Activated B cell treated with CpG ODN at 0.5 μM for 24 hours (primary cell): ENCODE measurements around the gene IPO8. TPM values are rescaled to one million over a fixed set of nuclear protein-coding genes. Genes with fewer than 3 reads are reported as not detected.

Experiments used
- ATAC-seq: fragments of 200-7000 bp; cut with Tn5 transposase; one replicate; pipeline ENCODE4 v1.10.0; 2021; ENCODE audit warnings: low read depth, mild to moderate bottlenecking, moderate library complexity
- CTCF ChIA-PET: fragments of 350-600 bp; sonication (Branson Sonifier 250); formaldehyde crosslinking; loops from one replicate; lab custom pipeline; 2021; ENCODE audit warnings: antibody characterized with exemption; lab: Charles Lee
- POLR2A ChIA-PET: fragments of 350-600 bp; sonication (Branson Sonifier 250); formaldehyde crosslinking; loops from one replicate; lab custom pipeline; 2021; ENCODE audit warnings: antibody characterized with exemption; lab: Charles Lee
- DNase-seq: peaks from one replicate; pipeline ENCODE4 v3.0.0; 2022
- H3K27ac Mint-ChIP-seq: one replicate; pipeline ENCODE4 v1.8.0; 2020; ENCODE audit warnings: mixed read lengths
- H3K27me3 Mint-ChIP-seq: one replicate; pipeline ENCODE4 v1.8.0; 2021; ENCODE audit warnings: mixed read lengths
- H3K36me3 Mint-ChIP-seq: one replicate; pipeline ENCODE4 v1.8.0; 2021; ENCODE audit warnings: low read depth, mixed read lengths
- H3K4me1 Mint-ChIP-seq: one replicate; pipeline ENCODE4 v1.8.0; 2021; ENCODE audit warnings: mixed read lengths
- H3K4me3 Mint-ChIP-seq: one replicate; pipeline ENCODE4 v1.8.0; 2020; ENCODE audit warnings: mild to moderate bottlenecking, mixed read lengths
- H3K9me3 Mint-ChIP-seq: one replicate; pipeline ENCODE4 v1.8.0; 2020; ENCODE audit warnings: mixed read lengths
- CTCF ChIP-seq: fragments of 200-600 bp; IDR thresholded peaks from one replicate; pipeline ENCODE4 v1.8.0; 2022; ENCODE audit warnings: antibody characterized with exemption, mild to moderate bottlenecking
- intact Hi-C: fragments of 100-400 bp; cut with micrococcal nuclease; formaldehyde crosslinking; loops from one replicate; pipeline ENCODE4 v1.15.1; 2024
- total RNA-seq: library from RNA; stranded (reverse); gene quantifications from 2 replicates; pipeline ENCODE4 v1.2.3, GENCODE V29; 2022

Gene IPO8
- total RNA-seq, 1 donor from 2014 or later, result 52.0 TPM

DNA sequence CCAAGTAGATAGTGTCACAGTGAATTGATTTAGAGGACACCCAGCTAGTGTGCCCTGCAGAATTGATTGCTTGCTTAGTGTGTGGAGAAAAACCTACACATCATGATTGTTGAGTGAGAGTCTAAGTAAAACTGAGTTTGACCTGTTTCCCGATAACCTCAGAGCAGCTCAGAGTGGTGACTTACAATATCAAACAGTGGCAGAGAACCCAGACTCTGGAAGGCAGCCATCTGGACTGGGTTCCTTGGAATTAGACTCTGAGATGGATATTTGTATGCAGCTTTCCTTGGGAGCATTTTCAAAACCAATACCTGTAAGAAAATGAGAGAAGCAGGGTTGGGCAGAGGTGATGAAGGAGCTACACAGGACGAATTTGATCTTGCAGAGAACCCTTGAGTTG lies 109.8 kb downstream of the IPO8 start:
- Mint-ChIP-seq H3K4me1 (no peaks in the 10 kb centered on the region), H3K9me3 (peaks cover 2% of the 10 kb centered on the region), H3K4me3 (no peak overlapping the region), H3K27ac (no peak overlapping the region), H3K27me3 (no peaks in the 10 kb centered on the region), H3K36me3 (no peaks in the 10 kb centered on the region)
- intact Hi-C loops, result no loop called here
- TF ChIP-seq CTCF, result no peak
- POLR2A ChIA-PET, result no interaction called here
- CTCF ChIA-PET, result no interaction called here
- DNase-seq (no peak), ATAC-seq (no peak)

DNA sequence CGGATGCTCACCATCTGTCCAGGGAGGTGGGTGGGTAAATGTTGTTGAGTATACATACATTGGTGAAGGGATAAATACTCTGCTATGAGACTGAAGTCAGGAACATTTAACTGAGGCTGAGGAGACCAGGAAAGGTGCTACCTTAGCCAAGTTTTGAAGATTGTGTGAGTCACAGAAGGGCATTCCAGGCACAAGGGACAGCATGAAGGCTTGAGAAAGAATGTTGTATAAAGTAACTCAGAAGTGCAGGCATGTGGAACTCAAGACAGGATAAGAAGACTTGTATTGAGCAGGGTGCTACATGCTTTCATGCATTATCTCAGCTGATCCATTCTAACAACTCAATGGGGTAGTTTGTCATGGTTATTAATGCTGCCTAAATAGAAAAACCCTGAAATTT lies 112.7 kb downstream of the IPO8 start:
- Mint-ChIP-seq H3K4me1 (no peaks in the 10 kb centered on the region), H3K27ac (no peak overlapping the region), H3K4me3 (no peak overlapping the region), H3K36me3 (no peaks in the 10 kb centered on the region), H3K27me3 (no peaks in the 10 kb centered on the region), H3K9me3 (no peaks in the 10 kb centered on the region)
- TF ChIP-seq CTCF, result no peak
- ChIA-PET CTCF (no interaction called here), POLR2A (no interaction called here)
- DNase-seq (no peak), ATAC-seq (no peak)
- intact Hi-C loops, result no loop called here

- Mint-ChIP-seq H3K9me3 (peaks cover 2% of the 10 kb centered on the region), H3K36me3 (no peaks in the 10 kb centered on the region), H3K27me3 (no peaks in the 10 kb centered on the region), H3K27ac (no peak overlapping the region), H3K4me3 (no peak overlapping the region), H3K4me1 (no peaks in the 10 kb centered on the region)
- ATAC-seq, result no peak
- DNase-seq, result no peak
- intact Hi-C loops, result no loop called here
- ChIA-PET CTCF (no interaction called here), POLR2A (no interaction called here)
- TF ChIP-seq CTCF, result no peak
Measured at GRCh38 chr12:30580344-30580743, 115.3 kb downstream of the IPO8 start.

Other genes starting within 250 kb of the IPO8 start
- 17.5 and 18.7 TPM in 2 replicates for gene CAPRIN2, start 59.1 kb upstream of the IPO8 start, total RNA-seq
- not detected in 2 replicates for gene TSPAN11, start 230.9 kb upstream of the IPO8 start, total RNA-seq